ENCODE measurements around the gene KRTAP1-5.
"Not testable (repeated sequence)": the region's sequence is repeated elsewhere in the genome, so short reads cannot be mapped to it uniquely, and the experiment has no call there.

KRTAP1-5 gene, protein sequence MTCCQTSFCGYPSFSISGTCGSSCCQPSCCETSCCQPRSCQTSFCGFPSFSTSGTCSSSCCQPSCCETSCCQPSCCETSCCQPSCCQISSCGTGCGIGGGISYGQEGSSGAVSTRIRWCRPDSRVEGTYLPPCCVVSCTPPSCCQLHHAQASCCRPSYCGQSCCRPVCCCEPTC

DNA sequence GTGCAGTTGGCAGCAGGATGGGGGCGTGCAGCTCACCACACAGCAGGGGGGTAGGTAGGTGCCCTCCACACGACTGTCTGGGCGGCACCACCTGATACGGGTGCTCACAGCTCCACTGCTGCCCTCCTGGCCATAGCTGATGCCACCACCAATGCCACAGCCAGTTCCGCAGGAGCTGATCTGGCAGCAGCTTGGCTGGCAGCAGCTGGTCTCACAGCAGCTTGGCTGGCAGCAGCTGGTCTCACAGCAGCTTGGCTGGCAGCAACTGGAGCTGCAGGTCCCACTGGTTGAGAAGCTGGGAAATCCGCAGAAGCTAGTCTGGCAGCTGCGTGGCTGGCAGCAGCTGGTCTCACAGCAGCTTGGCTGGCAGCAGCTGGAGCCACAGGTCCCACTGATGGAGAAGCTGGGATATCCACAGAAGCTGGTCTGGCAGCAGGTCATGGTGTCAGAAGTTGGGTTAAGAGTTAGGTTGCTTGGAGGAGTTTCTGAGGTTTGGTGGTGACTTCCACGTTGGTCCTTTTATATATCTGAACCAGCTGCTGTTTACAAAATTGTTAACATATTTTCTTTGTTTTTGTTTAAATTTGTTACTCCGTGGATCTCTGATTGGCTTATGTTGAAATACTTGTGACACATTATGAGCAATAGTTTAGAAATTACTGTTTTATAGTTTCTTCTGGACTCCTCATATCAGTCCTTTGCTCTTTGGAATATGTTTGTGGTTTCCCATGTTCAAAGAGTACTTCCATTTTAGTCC is at the start of gene KRTAP1-5:
TSS of gene KRTAP1-5 (minus strand) at position 494 of the 757 bp plus-strand sequence. CDS start at position 441, 53 bp downstream.
- DNase-seq, result peak; percentile 23

DNA sequence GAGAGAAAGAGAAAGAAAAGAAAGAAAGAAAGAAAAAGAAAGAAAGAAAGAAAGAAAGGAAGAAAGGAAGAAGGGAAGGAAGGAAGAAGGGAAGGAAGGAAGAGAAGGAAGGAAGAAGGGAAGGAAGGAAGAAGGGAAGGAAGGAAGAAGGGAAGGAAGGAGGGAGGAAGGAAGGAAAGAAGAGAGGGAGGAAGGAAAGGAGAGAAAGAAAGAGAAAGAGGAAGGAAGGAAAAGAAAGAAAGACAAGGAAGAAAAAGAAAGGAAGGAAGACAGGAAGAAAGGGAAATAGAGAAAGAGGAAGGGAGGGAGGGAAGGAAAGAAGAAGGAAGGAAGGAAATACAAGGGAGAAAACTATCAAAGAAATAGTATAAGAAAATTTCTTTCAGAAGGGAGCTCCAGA is 49.8 kb upstream of the KRTAP1-5 start:
- DNase-seq, result no peak

DNA sequence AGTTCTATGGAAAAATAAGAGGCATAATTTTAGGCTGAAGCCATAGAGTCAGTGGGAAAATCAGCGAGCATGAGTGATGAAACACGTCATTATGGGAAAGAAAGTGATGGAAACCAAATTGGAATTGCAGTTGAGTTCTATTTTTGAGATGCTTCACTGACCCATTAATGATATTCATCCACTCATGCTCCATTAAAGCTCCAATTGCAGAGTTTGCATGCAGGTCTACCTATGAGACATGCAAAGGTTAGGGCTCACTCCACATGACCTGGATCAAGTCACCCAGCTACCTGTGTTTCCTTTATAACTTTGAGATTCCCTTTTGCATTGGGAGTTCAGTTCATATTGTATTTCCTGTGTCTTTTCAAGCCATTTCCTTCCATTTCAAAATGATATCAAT is 46.7 kb upstream of the KRTAP1-5 start:
- DNase-seq, result no peak

DNA sequence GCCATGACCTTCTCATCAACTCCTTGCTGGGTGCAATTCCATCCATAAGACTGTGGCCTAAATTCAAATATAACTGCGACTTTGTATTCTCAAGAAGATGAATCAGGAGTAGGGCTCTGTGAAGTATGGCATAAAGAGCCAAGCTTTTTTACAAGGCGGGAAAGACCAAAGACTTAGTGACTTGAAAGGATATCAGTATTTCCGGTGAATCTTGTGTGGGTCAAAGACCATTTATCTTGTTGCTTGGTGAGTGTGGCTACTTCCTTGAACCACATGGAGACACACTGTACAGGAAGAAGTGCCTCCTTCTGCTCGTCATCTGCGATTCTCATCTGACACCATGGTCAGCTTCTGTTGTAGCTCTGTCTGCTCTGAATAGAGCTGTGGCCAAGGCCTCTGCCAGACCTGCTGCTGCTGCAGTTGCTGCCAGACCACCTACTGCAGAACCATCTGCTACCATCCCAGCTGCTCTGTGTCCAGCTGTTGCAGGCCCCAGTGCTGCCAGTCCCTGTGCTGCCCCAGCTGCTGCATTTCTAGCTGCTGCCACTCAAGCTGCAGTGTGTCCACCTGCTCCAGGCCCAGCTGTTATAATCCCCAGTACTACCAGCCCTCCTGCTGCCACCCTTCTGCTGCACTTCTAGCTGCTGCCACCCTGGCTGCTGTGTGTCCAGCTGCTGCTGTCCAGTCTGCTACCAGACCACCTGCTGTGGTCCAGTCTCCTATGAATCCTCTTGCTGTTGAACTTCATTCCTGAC is 44.8 kb upstream of the KRTAP1-5 start:
- no peak for DNase-seq

DNA sequence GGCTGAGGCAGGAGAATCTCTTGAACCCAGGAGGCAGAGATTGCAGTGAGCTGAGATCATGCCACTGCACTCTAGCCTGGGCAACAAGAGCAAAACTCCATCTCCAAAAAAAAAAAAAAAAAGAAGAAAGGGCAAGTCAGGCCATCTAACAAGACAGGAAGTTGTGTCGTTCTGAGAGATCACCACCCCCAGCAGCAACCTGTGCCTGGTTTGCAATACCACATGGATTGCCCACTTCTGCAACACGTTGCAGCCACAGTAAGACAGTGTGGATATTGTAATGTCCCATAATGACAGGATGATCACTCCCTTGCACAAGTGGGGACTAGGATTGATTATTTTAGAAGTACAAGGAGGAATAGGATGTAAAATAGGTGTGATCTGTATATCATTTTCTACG is 42.0 kb upstream of the KRTAP1-5 start:
- no peak for DNase-seq

DNA sequence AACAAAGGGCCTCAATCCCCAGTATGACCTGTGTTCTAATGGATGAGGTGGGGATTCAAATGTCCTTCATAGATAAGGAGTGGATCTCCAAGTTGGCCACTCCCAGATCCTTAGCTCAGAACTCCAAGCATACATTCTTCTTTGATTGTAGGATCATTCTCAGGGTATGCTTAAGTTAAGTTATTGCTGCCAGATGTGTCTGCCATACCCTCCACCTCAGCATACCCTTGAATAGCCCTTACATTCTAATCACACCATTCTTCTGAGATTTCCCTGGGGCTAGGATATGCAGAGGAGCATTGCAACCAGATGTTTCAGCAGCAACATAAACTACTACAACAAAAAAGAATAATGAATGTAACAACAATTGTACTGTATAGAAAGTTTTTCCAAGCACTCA is 40.3 kb upstream of the KRTAP1-5 start:
- DNase-seq, result no peak

DNA sequence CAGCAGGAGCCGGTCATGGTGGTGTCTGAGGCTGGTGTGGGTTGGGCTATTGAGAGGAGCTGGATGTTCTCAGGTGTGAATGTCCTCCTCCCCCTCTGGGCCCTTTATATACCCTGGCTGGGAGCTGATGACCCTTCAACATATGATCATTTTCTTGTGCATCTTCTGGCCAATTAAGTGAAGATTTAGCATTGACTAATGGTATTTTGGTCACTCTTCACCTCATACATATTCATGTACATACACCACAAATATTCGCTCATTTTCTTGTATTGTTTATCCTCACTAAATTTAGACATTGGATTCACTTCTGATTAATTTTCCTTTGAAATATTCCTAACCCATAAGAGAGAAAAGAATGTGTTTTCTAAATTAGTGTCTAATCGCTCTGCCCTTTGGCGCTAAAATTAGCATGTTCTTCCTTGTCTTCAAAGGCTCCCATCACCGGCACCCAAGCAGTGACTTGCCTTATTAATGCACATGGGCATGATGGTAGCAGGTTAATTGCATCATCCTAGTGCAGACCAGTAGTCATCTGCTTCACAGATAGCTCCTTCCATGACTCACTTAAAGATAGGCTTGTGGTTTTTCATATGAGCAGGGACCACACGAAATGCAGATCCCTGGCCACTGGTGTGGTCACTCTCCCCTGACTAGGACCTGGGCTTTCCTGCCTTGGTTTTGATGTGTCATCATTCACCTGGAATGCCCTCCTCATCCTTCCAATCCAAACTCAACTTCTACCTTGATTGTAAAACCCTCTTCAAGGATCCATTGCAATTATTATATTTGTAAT is 39.0 kb upstream of the KRTAP1-5 start, which contains the start of gene KRTAP2-4:
TSS of gene KRTAP2-4 (minus strand) at position 51 of the 796 bp plus-strand sequence. CDS start at position 17, 34 bp downstream.
- no peak for DNase-seq

DNA sequence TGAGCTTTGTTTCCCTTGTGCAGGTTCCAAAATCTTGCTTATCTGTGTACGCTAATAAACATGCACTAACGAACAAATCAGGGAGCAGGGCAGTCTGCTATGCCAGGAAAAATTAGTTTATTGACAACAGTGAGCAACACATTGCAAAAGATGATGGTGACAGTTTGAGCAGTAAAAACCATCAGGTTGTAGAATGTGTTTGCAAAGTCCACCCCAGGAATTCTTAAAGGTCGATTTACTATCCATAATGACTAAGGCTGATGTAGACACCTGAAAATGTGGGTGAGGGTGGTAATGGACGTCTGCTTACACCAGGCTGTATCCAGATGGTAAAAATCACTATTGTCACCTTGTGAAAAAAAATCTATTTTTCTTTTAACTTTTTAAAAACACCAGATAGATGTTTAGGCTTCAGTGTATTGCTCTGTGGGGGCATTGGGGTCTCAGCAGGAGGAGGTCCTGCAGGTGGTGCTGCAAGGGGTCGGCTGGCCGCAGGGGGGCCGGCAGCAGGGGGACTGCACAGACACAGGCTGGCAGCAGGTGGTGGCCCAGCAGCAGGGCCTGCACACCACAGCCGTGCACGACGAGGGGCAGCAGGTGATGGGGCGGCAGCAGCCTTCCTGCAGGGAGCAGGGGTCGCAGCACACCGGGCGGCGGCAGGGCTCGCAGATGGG is 38.1 kb upstream of the KRTAP1-5 start:
- not testable (repeated sequence) for DNase-seq

DNA sequence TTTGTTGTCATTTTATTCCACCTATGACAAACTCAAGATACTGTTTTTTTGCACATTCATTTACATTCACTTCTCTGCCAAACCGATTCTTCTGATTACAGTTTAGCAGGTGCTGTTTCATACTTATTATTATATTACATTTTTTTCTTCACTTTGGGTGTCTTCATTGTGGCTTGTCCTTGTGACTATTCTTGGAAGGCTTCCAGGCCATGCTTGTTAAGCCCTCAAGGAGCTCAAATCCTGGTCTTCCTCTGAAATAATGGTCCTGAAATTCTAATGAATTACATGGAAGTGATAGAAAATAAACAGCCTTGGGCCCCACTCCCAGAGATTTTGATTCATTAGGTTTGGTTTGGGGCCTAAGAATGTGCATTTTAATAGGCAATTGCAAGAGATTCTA is 37.3 kb upstream of the KRTAP1-5 start:
- no peak for DNase-seq

DNA sequence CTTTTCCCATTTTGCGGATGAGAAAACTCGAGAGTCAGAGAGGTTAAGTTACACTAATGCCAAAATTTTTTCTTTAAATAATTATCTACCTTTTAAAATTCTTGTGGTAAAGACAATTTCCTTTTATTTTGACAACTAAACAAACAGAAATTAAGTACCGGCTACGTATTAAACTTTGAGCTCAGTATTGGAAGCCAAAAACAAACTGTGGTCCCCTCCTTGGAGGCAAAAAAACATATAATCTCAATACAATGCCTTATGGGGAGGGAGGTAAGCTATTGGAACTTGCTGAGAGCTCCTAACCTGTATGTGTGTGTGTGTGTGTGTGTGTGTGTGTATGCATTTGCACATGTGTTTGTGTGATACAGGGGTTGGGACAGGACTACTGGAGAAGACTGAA is 36.4 kb upstream of the KRTAP1-5 start:
- DNase-seq, result no peak

DNA sequence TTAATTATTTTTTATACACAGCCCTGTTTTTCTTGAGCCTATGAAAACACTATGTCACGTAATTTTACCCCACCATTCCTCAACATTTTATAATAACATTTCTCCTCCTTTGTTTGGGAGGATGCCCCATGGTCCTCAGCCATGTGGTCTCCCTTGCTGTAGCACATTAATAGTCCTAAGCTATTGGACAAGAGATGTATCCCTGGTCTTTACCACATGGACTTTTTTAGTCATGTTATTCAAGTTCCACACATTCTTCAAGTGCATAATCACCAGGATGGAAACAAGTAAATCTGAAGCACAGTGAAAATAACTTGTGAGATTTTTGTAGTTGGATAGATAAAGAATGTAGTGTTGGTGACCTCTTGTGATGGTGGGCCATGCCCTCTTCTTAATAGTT is 35.0 kb upstream of the KRTAP1-5 start:
- no peak for DNase-seq

DNA sequence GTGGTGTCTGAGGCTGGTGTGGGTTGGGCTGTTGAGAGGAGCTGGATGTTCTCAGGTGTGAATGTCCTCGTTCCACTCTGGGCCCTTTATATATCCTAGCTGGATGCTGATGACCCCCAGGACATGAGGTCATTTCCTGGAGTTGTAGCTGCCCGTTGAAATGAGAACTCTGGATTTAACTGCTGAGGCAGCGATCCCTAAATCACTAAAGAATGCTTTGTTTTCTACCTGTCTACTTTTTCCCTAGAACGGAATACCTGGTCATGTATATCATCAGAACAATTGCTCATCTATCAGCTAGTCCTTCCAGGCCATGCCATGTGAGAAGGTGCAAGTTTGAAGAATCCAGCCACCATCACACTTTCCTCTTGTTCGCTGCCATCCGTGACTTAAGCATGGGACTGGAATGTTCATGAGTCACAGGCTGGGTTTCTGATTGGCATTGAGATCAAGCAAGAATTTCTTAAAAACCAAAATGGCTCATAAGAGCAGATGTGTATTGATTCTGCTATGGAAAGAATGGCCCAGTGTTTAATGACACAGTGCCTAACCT is 33.1 kb upstream of the KRTAP1-5 start, which contains the start of gene KRTAP2-3:
TSS of gene KRTAP2-3 (minus strand) at position 63 of the 553 bp plus-strand sequence. CDS start 64 bp downstream, outside the sequence.
- DNase-seq, result no peak

DNA sequence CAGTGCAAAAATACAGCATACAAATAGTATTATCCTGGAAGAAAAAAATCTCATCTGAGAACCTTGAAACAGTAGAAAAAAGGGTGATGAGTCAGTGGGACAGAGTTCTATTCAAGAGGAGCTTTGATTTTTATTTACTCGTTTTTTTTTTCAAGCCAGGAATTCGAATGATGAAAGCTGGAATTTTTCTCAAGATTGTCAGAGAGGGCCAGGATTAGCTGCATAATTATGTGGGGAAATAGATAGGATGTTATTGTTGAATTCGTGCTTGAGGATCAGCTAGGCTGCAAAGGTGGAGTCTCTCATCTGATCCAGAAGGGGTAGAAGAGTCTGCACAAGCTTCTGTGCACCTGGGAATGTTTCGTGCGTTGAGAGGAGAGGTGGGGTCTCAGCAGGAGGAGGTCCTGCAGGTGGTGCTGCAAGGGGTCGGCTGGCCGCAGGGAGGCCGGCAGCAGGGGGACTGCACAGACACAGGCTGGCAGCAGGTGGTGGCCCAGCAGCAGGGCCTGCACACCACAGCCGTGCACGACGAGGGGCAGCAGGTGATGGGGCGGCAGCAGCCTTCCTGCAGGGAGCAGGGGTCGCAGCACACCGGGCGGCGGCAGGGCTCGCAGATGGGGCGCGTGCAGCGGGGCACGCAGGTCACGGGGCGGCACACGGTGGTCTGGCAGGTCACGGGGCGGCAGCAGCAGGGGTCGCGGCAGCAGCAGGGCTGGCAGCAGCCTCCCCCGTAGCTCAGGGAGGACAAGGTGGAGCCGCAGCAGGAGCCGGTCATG is 32.5 kb upstream of the KRTAP1-5 start:
- not testable (repeated sequence) for DNase-seq

DNA sequence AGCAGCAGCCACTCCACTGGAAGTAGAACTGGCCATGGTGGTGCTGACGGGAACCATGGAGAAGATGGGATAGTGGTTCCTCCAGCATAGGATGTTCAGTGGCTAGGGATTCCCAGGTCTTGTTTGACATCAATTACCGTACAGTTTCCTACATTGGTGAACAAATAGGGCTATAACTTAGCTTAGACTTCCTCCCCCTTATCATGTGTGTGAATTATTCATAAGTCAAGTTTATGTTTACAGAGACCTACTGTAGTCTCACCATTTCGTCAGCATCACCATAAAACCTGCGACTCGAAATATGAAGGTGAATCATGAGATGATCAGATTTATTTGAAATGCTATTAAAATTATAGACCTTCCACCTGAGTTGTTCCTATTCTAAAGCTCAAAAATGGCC is 31.7 kb upstream of the KRTAP1-5 start:
- no peak for DNase-seq

DNA sequence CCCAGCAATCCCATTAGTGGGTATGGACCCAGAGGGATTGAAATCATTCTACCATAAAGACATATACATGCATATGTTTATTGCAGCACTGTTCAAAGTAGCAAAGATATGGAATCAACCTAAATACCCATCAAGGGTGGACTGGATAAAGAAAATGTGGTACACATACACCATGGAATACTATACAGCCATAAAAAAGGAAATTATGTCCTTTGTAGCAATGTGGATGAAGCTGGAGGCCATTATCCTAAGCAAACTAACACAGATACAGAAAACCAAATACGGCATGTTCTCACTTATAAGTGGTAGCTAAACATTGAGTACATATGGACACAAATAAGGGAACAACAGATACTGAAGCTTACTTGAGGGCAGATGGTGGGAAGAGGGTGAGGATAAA is 30.5 kb upstream of the KRTAP1-5 start:
- no peak for DNase-seq

DNA sequence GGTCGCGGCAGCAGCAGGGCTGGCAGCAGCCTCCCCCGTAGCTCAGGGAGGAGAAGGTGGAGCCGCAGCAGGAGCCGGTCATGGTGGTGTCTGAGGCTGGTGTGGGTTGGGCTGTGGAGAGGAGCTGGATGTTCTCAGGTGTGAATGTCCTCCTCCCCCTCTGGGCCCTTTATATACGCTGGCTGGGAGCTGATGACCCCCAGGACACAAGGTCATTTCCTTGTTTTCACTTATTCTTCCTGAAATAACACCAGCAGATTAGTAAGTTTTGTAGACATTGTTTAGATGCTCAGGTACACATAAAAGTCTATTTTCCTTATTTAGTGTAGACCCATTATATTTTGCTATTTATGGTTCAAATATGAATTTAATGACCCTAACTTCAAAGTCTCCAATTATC is 28.1 kb upstream of the KRTAP1-5 start, which contains the start of gene KRTAP2-2:
TSS of gene KRTAP2-2 (minus strand) at position 101 of the 400 bp plus-strand sequence. CDS start at position 82, 19 bp downstream.
- not testable (repeated sequence) for DNase-seq

DNA sequence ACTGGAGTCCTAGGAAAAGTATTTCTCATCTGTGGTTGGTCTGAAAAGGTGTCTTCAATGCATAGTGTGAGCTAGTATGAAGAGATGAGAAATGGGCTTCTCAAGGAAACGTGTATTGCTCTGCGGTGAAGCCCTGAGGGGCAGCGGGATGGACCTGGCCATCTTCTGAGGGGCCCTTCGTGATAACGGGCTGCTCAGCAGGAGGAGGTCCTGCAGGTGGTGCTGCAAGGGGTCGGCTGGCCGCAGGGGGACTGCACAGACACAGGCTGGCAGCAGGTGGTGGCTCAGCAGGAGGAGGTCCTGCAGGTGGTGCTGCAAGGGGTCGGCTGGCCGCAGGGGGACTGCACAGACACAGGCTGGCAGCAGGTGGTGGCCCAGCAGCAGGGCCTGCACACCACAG is 27.5 kb upstream of the KRTAP1-5 start:
- DNase-seq, result not testable (repeated sequence)

DNA sequence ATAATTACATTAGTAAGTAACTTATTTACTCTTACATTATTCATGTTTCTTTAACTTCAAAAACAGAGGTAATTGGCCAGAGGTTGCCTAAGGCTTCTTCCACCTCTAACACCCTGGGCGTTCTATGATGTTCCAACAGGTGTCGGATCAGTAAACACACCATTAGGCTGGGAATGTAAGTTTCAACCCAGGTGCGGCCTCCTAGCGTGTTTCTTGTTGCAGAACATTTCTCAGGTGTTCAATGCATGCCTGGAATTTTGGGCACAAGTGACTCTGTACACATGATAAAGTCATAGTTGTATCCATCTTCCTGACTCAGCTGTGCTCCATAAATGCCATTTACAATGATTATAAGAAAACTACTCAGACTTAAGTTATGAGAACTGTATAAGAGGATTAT is 27.0 kb upstream of the KRTAP1-5 start:
- DNase-seq, result no peak

DNA sequence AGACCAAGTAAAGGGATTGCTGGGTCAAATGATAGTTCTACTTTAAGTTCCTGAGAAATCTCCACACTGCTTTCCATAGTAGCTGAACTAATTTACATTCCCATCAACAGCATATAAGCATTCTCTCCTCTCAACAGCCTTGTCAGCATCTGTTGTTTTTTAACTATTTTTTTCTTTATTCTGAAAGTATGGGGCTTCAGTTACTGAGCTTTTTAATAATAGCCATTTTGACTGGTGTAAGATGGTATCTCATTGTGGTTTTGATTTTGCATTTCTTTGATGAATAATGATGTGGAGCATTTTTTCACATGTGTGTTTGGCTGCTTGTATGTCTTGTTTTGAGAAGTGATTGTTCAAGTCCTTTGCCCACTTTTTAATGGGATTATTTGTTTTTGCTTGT is 25.6 kb upstream of the KRTAP1-5 start:
- DNase-seq, result no peak

DNA sequence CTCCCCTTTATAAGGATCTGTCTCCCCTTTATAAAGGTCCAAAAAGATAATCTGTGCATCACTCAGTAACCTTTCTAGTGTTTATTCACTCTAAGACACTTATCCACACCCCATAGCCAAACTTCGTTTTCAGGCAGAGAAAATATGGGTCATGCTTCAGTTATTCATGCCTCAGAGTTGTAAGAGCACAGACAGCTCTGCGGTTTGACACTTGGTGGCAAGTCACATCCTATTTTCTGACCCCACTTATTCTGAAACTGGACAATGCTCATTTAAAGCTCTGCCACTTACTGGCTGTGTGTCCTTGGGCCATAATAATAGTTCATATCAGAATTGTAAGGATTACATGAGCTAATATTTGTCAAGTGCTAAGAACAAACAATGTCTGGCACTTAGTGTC is 22.1 kb upstream of the KRTAP1-5 start:
- DNase-seq, result no peak

DNA sequence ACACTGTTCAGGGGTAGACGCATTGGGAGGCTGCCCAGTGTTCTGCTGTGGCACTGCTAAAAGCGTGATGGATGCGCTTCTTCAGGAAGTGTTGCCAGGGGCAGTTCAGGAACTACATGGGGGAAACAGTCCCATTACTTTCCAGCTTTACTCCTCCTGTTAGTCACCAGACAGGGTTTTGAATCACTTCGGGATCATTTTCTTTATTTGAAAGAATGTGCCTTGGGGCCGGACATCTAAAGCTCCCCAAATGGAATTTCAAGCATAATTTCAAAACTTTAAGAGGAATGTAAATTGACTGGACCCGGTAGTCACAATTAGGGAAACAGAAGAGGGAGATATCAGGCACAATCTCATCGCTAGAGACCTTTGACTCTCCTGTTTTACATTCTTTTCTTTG is 21.4 kb upstream of the KRTAP1-5 start:
- no peak for DNase-seq

Measured in left hindlimb (tissue), 1 donor.